ENCODE data around the gene OSER1.
A peak's percentile ranks its signal among the peaks of the same experiment; 100 is the strongest.
"Not testable (repeated sequence)": the region's sequence is repeated elsewhere in the genome, so short reads cannot be mapped to it uniquely, and the experiment has no call there.

OSER1 gene

GRCh38 chr20:44210406-44211176 lies at the start of gene OSER1:
OSER1 (minus strand) TSS chr20:44210771; CDS start chr20:44206957, 3,814 bp downstream.
- peak; percentile 98 for DNase-seq

- no peak for DNase-seq
These were observed 47.8 kb upstream of the OSER1 start for GRCh38 chr20:44258226-44258890.

GRCh38 chr20:44256961-44257360 lies 46.4 kb upstream of the OSER1 start:
- DNase-seq: no peak

GRCh38 chr20:44255942-44256341 lies 45.4 kb upstream of the OSER1 start:
- DNase-seq: no peak

- no peak for DNase-seq
These were observed 43.5 kb upstream of the OSER1 start for GRCh38 chr20:44254073-44254472.

GRCh38 chr20:44253528-44253927 lies 43.0 kb upstream of the OSER1 start:
- peak; percentile 6 for DNase-seq

- no peak for DNase-seq
These were observed 40.7 kb upstream of the OSER1 start for GRCh38 chr20:44251284-44251683.

GRCh38 chr20:44248410-44248759 lies 37.8 kb upstream of the OSER1 start:
- no peak for DNase-seq

GRCh38 chr20:44247586-44248409 lies 37.2 kb upstream of the OSER1 start:
- DNase-seq: peak; percentile 25

- DNase-seq: no peak
These were observed 36.6 kb upstream of the OSER1 start, which contains the start of gene GDAP1L1 for GRCh38 chr20:44247131-44247571. GDAP1L1 (plus strand) TSS chr20:44247308; CDS start chr20:44247335, 27 bp downstream.

- no peak for DNase-seq
These were observed 35.4 kb upstream of the OSER1 start for GRCh38 chr20:44245977-44246376.

- DNase-seq: no peak
These were observed 31.2 kb upstream of the OSER1 start for GRCh38 chr20:44241796-44242195.

- not testable (repeated sequence) for DNase-seq
These were observed 26.3 kb upstream of the OSER1 start for GRCh38 chr20:44236840-44237239.

- no peak for DNase-seq
These were observed 25.1 kb upstream of the OSER1 start for GRCh38 chr20:44235702-44236101.

- DNase-seq: no peak
These were observed 24.2 kb upstream of the OSER1 start for GRCh38 chr20:44234566-44235317.

- DNase-seq: no peak
These were observed 23.0 kb upstream of the OSER1 start for GRCh38 chr20:44233436-44234016.

- DNase-seq: not testable (repeated sequence)
These were observed 21.9 kb upstream of the OSER1 start for GRCh38 chr20:44232469-44232856.

- no peak for DNase-seq
These were observed 21.3 kb upstream of the OSER1 start for GRCh38 chr20:44231713-44232468.

GRCh38 chr20:44231193-44231592 lies 20.6 kb upstream of the OSER1 start:
- no peak for DNase-seq

GRCh38 chr20:44228465-44229258 lies 18.1 kb upstream of the OSER1 start:
- no peak for DNase-seq

- DNase-seq: no peak
These were observed 14.1 kb upstream of the OSER1 start for GRCh38 chr20:44224637-44225036.
